ENCODE results near the gene NAA16.

GRCh38 chr13:41411060-41411459 lies 100.0 kb downstream of the NAA16 start:
- TF ChIP-seq, protein P1, sequence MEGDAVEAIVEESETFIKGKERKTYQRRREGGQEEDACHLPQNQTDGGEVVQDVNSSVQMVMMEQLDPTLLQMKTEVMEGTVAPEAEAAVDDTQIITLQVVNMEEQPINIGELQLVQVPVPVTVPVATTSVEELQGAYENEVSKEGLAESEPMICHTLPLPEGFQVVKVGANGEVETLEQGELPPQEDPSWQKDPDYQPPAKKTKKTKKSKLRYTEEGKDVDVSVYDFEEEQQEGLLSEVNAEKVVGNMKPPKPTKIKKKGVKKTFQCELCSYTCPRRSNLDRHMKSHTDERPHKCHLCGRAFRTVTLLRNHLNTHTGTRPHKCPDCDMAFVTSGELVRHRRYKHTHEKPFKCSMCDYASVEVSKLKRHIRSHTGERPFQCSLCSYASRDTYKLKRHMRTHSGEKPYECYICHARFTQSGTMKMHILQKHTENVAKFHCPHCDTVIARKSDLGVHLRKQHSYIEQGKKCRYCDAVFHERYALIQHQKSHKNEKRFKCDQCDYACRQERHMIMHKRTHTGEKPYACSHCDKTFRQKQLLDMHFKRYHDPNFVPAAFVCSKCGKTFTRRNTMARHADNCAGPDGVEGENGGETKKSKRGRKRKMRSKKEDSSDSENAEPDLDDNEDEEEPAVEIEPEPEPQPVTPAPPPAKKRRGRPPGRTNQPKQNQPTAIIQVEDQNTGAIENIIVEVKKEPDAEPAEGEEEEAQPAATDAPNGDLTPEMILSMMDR (IDR thresholded peaks at IDR 0.05; ENCODE audit: low read depth, low read length, poor library complexity, severe bottlenecking) = no peak
- no peak for TF ChIP-seq EZH2phosphoT487 (IDR thresholded peaks at IDR 0.05; ENCODE audit: borderline replicate concordance, low read length)
